Stimulated activated CD4-positive, alpha-beta T cell treated with anti-CD3 and anti-CD28 coated beads, Interleukin-1b, Interleukin-23, amount 100 ng/mL, for 48 hours (primary cell): ENCODE results near the gene RBAK.
"Not testable (repeated sequence)": the region's sequence is repeated elsewhere in the genome, so short reads cannot be mapped to it uniquely, and the experiment has no call there.

ENCODE experiments used
- DNase-seq: peaks from one replicate; pipeline ENCODE4 v3.0.0-alpha.2; 2020

RBAK gene

DNA sequence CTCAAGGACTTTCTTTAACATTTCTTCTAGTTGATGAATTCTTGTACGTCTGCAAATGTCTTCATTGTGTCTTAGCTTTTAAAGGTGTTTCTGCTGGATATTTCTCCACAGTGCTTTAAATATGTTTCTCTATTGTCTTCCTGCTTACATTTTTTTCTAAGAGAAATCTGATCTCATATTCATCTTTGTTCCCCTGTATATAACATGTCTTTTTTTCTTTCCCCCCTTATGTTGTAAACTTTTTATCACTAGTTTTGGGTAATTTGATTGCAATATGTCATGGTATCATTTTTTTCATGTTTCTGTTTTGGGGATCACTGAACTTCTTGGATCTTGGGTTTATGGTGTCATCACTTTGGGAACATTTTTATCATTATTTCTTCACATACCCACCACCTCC is 7.5 kb downstream of the RBAK start:
- DNase-seq = no peak

DNA sequence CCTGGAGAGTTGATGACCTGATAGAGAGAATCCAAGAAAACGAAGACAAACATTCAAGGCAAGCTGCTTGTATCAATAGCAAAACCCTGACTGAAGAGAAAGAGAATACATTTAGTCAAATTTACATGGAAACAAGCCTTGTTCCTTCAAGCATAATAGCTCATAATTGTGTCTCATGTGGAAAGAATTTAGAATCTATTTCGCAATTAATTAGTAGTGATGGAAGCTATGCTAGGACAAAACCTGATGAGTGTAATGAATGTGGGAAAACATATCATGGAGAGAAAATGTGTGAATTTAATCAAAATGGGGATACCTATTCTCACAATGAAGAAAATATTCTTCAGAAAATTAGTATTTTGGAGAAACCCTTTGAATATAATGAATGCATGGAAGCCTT is 18.0 kb downstream of the RBAK start:
- no peak for DNase-seq

DNA sequence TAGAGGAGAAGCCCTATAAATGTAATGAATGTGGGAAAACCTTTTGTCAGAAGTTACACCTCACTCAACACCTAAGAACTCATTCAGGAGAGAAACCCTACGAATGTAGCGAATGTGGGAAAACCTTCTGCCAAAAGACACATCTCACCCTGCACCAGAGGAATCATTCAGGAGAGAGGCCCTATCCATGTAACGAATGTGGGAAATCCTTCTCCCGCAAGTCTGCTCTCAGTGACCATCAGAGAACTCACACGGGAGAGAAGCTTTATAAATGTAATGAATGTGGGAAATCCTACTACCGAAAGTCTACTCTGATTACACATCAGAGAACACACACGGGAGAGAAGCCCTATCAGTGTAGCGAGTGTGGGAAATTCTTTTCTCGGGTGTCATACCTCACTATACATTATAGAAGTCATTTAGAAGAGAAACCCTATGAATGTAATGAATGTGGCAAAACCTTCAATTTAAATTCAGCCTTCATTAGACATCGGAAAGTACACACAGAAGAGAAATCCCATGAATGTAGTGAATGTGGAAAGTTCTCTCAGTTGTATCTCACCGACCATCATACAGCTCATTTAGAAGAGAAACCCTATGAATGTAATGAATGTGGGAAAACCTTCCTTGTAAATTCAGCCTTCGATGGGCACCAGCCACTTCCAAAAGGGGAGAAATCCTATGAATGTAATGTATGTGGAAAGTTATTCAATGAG is 18.9 kb downstream of the RBAK start:
- no peak for DNase-seq

DNA sequence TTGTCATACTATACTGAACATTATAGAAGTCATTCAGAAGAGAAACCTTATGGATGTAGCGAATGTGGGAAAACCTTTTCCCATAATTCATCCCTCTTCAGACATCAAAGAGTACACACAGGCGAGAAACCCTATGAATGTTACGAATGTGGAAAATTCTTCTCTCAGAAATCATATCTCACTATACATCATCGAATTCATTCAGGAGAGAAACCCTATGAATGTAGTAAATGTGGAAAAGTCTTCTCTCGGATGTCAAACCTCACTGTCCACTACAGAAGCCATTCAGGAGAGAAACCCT is 19.4 kb downstream of the RBAK start:
- DNase-seq = no peak

DNA sequence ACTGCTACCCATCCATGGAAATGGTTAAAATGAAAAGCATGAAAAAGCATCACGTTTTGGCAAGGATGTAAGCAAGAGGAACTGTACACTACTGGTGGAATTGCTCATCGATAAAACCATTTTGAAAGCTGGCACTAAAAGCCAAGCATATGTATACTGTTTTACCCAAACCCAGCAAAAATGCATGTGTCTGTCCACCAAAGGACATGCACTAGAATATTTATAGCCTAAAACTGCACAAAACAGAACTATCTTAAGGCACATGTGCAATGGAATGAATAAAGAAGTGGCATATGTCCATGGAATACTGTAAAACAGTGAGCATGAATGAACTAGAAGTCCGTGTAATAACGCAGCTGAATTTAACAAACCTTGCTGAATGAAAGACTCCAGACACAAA is 22.9 kb downstream of the RBAK start:
- no peak for DNase-seq

DNA sequence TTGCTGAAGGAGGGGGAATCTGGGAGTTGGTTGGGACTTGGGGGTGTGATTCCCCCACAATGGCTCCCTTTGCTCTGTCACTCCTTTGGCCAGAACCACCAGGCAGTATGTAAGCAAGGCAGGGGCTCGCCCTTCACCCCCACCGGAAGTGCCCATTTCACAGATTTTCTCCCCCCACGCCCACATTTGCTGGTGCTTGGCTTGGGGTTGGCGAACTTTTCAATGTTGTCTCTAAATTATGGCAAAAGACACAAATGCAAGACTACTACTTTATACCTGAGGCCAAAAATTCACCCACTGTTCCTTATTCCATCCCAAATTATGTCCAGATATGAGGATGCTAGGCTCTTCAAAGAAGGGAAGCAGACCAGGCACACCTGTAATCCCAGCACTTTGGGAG is 24.5 kb downstream of the RBAK start:
- no peak for DNase-seq

DNA sequence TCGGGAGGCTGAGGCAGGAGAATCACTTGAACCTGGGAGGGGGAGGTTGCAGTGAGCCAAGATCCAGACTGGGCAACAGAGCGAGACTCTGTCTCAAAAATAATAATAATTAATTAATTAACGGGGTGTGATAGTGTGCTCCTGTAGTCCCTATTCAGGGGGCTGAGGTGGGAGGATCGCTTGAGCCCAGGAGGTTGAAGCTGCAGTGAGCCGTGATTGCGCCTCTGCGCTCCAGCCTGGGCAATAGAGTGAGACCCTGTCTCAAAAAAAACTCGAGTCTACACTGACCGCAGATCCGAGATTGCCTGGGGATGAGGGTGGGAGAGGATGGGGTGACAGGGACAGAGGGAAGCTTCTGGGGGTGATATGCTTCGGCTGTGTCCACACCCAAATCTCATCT is 29.5 kb downstream of the RBAK start:
- DNase-seq = not testable (repeated sequence)

DNA sequence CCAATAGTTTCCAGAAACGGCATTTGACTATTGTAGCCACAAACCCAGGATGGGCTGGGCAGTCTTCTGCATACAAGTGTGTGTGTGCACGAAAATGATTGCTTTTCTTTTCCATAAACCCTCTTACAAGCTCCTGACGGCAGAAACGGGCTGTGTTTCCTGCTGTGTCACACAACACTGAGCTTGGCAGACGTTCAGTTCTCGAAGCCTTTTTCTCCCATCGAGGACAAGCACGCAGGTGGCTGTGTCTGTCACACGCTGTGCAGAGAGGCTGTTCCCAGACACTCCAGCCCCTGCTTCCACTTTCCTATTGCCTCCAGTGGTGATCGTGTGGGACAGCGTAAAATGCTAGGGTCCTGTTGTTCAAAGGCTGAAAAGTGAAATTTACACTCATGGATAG is 32.1 kb downstream of the RBAK start:
- DNase-seq = peak; percentile 16

DNA sequence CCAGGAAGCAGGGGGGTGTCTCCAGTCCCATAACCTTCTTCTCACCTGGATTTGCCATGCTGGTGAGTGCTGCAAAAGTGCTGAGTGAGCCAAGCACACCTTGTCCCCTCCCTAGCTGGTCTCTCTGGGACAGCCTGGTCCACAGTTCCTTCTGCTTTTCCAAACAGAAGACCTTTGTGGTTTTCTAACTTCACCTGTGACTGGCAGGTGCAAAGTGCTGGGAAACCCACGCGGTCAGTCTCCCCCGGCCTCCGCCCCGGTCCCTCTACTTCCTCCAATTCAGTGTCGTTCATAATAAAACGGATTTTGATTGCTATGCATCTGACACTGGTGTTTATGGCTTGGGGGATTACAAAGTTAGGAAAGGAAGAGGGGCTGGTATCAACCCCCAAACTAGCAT is 37.1 kb downstream of the RBAK start:
- no peak for DNase-seq

DNA sequence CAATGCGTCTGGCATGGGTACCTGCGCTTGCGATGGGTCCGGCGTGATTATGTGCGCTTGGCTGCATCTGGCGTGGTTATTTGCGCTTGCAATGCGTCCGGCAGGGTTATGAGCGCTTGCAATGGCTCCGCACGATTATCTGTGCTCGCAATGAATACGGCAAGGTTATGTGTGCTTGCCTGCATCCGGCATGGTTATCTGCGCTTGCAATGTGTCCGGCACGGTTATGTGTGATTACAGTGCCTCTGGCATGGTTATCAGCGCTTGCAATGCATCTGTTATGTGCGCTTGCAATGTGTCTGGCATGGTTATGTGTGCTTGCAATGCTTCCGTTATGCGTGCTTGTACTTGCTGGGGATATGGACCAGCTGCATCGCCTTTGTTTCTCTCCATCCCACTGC is 37.7 kb downstream of the RBAK start:
- no peak for DNase-seq

DNA sequence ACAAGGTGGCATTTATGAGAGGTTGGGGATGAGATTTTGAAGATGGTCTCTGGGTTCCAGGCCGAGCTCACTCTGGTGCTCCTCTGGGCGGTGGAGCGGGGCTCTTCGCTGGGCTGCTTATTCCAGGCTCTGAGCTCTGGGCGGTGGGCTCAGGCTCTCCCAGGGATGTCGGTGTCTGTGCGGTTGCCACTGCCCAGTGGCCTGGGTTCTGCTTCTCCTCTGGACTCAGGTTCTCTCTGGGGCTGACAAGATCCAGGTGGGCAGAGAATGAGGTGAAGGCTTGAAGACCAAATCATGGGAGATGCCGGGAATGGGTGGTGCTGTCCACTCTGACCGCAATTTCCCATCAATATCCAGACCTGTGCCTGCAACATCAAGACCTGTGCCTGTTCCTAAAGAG is 40.6 kb downstream of the RBAK start:
- DNase-seq = no peak

DNA sequence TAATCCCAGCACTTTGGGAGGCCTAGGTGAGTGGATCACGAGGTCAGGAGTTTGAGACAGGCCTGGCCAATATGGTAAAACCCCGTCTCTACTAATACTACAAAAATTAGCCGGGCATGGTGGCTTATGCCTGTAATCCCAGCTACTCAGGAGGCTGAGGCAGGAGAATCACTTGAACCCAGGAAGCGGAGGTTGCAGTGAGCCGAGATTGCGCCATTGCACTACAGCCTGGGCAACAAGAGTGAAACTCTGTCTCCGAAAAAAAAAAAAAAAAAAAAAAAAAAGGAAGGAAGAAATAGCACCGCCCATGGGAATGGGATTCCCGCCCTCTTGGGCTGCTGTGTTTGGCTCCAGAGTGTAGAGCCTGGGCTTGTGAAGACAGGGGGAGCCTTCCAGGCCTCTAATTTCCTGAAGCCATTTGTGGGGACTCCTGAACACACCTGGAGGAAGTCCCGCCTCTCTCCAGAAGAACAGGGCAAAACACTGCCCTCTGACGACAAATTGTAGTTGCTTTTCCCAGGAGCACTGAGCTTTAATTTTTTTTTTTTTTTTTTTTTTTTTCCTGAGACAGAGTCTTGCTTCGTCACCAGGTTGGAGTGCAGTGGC is 42.7 kb downstream of the RBAK start:
- not testable (repeated sequence) for DNase-seq

DNA sequence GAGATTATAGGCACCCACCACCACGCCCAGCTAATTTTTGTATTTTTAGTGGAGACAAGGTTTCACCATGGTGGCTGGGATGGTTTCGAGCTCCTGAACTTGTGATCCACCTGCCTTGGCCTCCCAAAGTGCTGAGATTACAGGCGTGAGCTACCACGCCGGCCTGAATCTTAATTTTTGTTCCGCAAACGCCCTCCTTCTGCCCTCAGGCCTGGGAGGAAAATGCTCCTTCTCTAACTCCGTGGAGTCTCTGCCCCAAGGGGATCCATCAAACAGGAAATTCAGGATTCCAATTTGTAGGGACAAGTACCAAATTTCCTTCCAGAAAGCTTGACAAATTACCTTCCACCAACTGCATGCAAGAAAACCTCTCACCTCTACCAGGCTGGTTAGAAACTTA is 43.2 kb downstream of the RBAK start:
- no peak for DNase-seq

DNA sequence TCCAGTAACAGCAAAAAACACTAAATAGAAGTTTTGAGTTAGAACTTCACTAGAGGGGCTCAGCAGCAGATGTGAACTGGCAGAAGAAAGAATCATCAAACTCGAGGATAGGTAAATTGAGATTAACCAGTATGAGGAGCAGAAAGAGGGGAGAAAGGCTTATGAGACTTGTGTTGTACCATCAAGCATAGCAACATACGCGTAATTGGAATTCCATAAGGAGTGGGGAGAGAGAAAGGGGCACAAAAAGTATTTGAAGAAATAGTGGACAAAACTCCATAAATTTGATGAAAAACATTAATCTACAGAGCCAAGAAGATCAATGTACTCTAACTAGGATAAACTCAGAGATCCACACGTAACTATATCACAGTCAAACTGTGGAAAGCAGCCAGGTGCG is 48.3 kb downstream of the RBAK start:
- no peak for DNase-seq

DNA sequence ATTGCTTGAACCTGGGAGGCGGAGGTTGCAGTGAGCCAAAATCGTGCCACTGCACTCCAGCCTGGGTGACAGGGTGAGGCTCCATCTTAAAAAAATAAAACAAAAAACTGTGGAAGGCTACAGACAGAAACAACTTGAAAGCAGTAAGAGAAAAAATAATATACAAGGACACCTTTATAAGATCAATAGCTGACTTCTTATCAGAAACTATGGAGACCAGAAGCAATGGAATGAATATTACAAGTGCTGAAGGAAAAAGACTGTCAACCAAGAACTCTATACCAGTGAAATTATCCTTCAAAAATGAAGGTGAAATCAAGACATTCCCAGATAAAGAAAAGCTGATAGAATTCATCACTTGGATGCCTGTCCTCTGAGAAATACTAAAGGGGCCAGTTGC is 49.0 kb downstream of the RBAK start:
- no peak for DNase-seq

DNA sequence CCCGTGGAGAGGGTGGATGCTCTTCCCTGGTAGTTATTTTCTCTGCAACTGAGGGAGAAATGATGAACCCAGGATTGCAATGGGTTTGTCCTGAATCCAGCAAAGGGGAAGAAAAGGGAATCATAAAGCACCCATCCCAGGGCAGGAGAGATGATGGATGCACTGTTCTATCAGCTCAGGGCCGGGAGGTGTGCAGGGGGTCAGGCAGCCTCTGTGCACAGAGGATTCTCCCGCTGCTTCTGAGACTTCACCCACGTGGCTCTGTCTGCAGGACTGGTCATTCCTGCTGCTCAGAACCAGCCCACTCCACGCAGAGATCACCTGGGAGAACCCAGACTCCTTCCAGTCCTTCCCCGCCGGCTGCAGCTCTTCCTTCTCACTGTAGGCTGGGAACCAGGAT is 70.7 kb downstream of the RBAK start:
- no peak for DNase-seq

DNA sequence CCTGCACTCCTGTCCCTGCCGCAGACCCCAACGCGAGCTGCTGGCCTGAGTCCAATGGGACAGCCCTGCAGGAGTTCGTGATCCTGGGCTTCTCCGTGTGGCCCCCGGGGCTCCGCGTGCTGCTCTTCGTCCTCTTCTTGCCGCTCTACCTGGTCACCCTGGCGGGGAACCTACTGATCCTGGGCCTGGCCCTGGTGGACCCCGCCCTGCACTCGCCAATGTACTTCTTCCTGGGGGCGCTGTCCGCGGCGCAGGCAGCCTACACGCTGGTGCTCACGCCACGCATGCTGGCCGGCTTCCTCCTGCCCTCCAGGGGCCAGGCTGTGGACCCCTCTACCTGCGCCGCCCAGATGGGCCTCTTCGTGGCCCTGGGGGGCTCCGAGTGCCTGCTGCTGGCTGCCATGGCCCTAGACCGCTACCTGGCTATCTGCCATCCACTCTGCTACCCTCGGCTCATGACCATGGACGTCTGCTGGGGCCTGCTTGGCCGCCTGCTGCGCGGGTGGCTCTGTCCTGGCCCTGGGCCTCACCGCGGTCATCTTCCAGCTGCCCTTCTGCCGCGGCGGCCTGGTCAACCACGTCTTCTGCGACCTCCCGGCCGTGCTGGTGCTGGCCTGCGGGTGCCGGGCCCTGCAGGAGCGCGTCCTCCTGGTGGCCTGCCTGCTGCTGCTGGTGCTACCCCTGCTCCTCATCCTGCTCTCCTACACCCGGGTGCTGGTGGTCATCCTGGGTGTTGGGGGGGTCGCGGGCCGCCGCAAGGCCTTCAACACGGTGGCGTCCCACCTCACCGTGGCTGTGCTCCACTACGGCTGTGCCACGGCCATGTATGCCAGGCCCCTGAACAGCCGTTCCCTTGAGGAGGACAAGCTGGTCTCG is 71.7 kb downstream of the RBAK start:
- no peak for DNase-seq
